COLO668 (cell line): Measurements from ENCODE around the gene ALPK1.
A peak's percentile ranks its signal among the peaks of the same experiment; 100 is the strongest.
"Not testable (repeated sequence)": the region's sequence is repeated elsewhere in the genome, so short reads cannot be mapped to it uniquely, and the experiment has no call there.

Experiments used
- DNase-seq: peaks from one replicate; lab custom pipeline; 2025; ENCODE audit not compliant: unreplicated experiment; lab: John Stamatoyannopoulos, UW

ALPK1 gene

GRCh38 chr4:112284166-112284565 is 13.0 kb upstream of the ALPK1 start:
- peak; percentile 21 for DNase-seq

- peak; percentile 31 for DNase-seq
Observed at GRCh38 chr4:112284662-112285411, 12.3 kb upstream of the ALPK1 start.

- DNase-seq: no peak
Observed at GRCh38 chr4:112287258-112287989, 9.7 kb upstream of the ALPK1 start.

GRCh38 chr4:112288455-112288854 is 8.7 kb upstream of the ALPK1 start:
- DNase-seq: no peak

GRCh38 chr4:112289407-112290253 is 7.5 kb upstream of the ALPK1 start:
- no peak for DNase-seq

GRCh38 chr4:112290341-112290740 is 6.8 kb upstream of the ALPK1 start:
- no peak for DNase-seq

GRCh38 chr4:112299721-112300120 is 2.6 kb downstream of the ALPK1 start:
- no peak for DNase-seq

GRCh38 chr4:112302320-112303274 is 5.4 kb downstream of the ALPK1 start:
- DNase-seq: no peak

- not testable (repeated sequence) for DNase-seq
Observed at GRCh38 chr4:112305477-112305876, 8.3 kb downstream of the ALPK1 start.

- not testable (repeated sequence) for DNase-seq
Observed at GRCh38 chr4:112309263-112309791, 12.2 kb downstream of the ALPK1 start.

- DNase-seq: no peak
Observed at GRCh38 chr4:112311516-112311915, 14.3 kb downstream of the ALPK1 start.

- DNase-seq: no peak
Observed at GRCh38 chr4:112312610-112313239, 15.6 kb downstream of the ALPK1 start.

- DNase-seq: no peak
Observed at GRCh38 chr4:112315446-112315845, 18.3 kb downstream of the ALPK1 start.

- no peak for DNase-seq
Observed at GRCh38 chr4:112316360-112316759, 19.2 kb downstream of the ALPK1 start.

- DNase-seq: no peak
Observed at GRCh38 chr4:112318239-112319142, 21.3 kb downstream of the ALPK1 start.

GRCh38 chr4:112321776-112322684 is 24.9 kb downstream of the ALPK1 start:
- peak; percentile 54 for DNase-seq

GRCh38 chr4:112322866-112323265 is 25.7 kb downstream of the ALPK1 start:
- no peak for DNase-seq

- no peak for DNase-seq
Observed at GRCh38 chr4:112325530-112325929, 28.4 kb downstream of the ALPK1 start.
